Spleen (tissue), 11 donors: ENCODE results near the gene OARD1. TPM values are rescaled to one million over a fixed set of nuclear protein-coding genes. Genes with fewer than 3 reads are reported as not detected.
A peak's percentile ranks its signal among the peaks of the same experiment; 100 is the strongest.

Source experiments
- DNase-seq: peaks from one replicate; pipeline ENCODE4 v3.0.0-alpha.2; 2020
- H3K27ac ChIP-seq, 8 donors: fragments of 200-600 bp; sonication (generic) in 7 of 8; 1 replicate in 4 of 8; 2 replicates in 4 of 8; pipeline versions ENCODE4 v1.5.0 to v1.8.0; 2016 to 2021; ENCODE audit warnings: inconsistent platforms in 4 of 8, mild to moderate bottlenecking in 4 of 8, moderate library complexity in 1 of 8
- H3K27me3 ChIP-seq, 7 donors: fragments of 200-600 bp; sonication (generic) in 6 of 7; replicated peaks in 1 of 7; 1 replicate in 4 of 7; 2 replicates in 3 of 7; pipeline versions ENCODE4 v1.5.0 to v1.8.0; 2016 to 2021; ENCODE audit warnings: inconsistent platforms in 3 of 7, mild to moderate bottlenecking in 1 of 7
- H3K36me3 ChIP-seq, 6 donors: fragments of 200-600 bp; sonication (generic) in 5 of 6; 1 replicate in 4 of 6; 2 replicates in 2 of 6; pipeline versions ENCODE4 v1.5.0 to v1.8.0; 2016 to 2021; ENCODE audit warnings: inconsistent platforms in 2 of 6
- H3K4me1 ChIP-seq, 6 donors: fragments of 200-600 bp; sonication (generic) in 5 of 6; 1 replicate in 3 of 6; 2 replicates in 3 of 6; pipeline versions ENCODE4 v1.5.0 to v1.8.0; 2016 to 2021; ENCODE audit warnings: inconsistent platforms in 3 of 6
- H3K4me3 ChIP-seq, 8 donors: fragments of 200-600 bp; sonication (generic) in 7 of 8; 1 replicate in 4 of 8; 2 replicates in 4 of 8; pipeline versions ENCODE4 v1.5.0 to v1.8.0; 2016 to 2021; ENCODE audit warnings: inconsistent platforms in 4 of 8, mild to moderate bottlenecking in 4 of 8, moderate library complexity in 2 of 8
- H3K9me3 ChIP-seq, 8 donors: fragments of 200-600 bp; sonication (generic) in 7 of 8; 1 replicate in 4 of 8; 2 replicates in 4 of 8; pipeline versions ENCODE4 v1.5.0 to v1.8.0; 2016 to 2021; ENCODE audit warnings: inconsistent platforms in 4 of 8
- POLR2A ChIP-seq, 3 donors: fragments of 450-650 bp; IDR thresholded peaks; one replicate each; pipeline ENCODE4 v1.5.1; 2017; ENCODE audit warnings: antibody characterized with exemption in 3 of 3, mild to moderate bottlenecking in 1 of 3
- POLR2AphosphoS5 ChIP-seq, 3 donors: sonication (generic); formaldehyde crosslinking; IDR thresholded peaks; one replicate each; pipeline ENCODE4 v1.5.1; 2017; ENCODE audit warnings: antibody characterized with exemption in 3 of 3
- whole genome bisulfite sequencing, 5 donors: extraction: QIAGEN DNeasy Blood & Tissue Kit in 3 of 5; methylation state at CpG; one replicate each; pipeline versions ENCODE4 v1.1.5 to v1.1.7; 2013 to 2018; 5-methylcytosine and 5-hydroxymethylcytosine counted together
- intact Hi-C: fragments of 100-400 bp; cut with DNase I; formaldehyde crosslinking; loops from one replicate; pipeline ENCODE4 v1.15.0; 2023; ENCODE audit warnings: low total_unique reads
- polyA plus RNA-seq, 3 donors: library from polyadenylated mRNA; stranded (reverse); fragments of 200-250 nt; gene quantifications; one replicate each; pipeline ENCODE4 v1.2.1, GENCODE V29; 2013
- total RNA-seq, 7 donors: library from RNA; depleted of rRNA in 3 of 7; stranded (reverse); fragments of >200 nt in 3 of 7; fragmentation: NEBNext Ultra II Directional in 4 of 7; extraction: Animal tissue kit (Norgen Biotek cat#: 25700) in 4 of 7; gene quantifications; one replicate each; pipeline versions ENCODE4 v1.1.0 to v1.2.1, GENCODE V29; 2016 to 2021
- TF ChIP-seq, protein P1 (sequence below), 11 experiments: fragments of 200-600 bp in 7 of 11; fragments of 450-650 bp in 4 of 11; sonication (generic) in 4 of 11; IDR thresholded peaks in 8 of 11; conservative IDR thresholded peaks in 3 of 11; 1 replicate in 7 of 11; 2 replicates in 4 of 11; pipeline versions ENCODE4 v1.4.0 to v1.8.0; 2016 to 2021; ENCODE audit warnings: antibody characterized with exemption in 11 of 11, inconsistent platforms in 4 of 11, mild to moderate bottlenecking in 1 of 11
- donor health status: healthy with polysubstance abuse.
- donor health status: DM: no; HTN: no; CAD: no; lungs with moderate emphysema.
- donor health status: DM: no; HTN: no; CAD: no.
- donor health status: Bipolar disorder and iron deficiency.
- donor health status: healthy.
- donor health status: DM: no; HTN: no; CAD: no.
- donor health status: DM: yes; HTN: yes; CAD: no.

OARD1 gene
- total and polyA plus RNA-seq, 10 donors: 20.7 to 41.4 (median 32.6) TPM

DNA sequence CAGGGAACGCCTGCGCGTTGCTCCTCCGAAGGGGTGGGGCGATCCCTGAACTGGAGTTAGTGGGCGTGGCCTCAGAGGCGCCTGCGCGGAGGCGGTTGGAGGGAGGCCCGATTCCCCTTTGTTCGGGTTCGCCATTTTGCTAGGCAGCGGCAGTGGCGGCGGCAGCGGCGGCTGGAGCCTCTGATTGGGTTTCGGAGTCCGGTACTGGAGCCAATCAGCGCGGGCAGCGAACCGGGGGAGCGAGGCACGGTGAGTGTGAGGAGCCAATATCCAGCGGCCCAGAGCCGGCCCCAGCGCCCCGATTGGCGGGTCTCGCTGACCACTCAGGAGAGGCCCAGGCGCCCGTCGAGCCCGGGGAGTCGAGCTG, 663 bp upstream of the OARD1 start, which contains the start of gene NFYA:
Gene NFYA, plus strand, starts transcription at position 139 of the 367 bp plus-strand sequence. CDS start 6,116 bp downstream, outside the sequence.
- H3K4me3 ChIP-seq: peak within 1 kb of the TSS; percentile 71 to 94 (median 86)
- peaks cover 0 to 30% (median 21%) of the 10 kb centered on the region in 6 donors for H3K36me3 ChIP-seq
- H3K4me1 ChIP-seq: peaks cover 32 to 60% (median 40%) of the 10 kb centered on the region in 6 donors
- intact Hi-C loops: no loop called here
- DNase-seq: no peak
- no peaks in the 10 kb centered on the region for H3K9me3 ChIP-seq
- no peaks in the 10 kb centered on the region for H3K27me3 ChIP-seq
- H3K27ac ChIP-seq: peak within 1 kb of the TSS; percentile 91 to 100 (median 99)
- 0 to 1% (median 0%) methylated on average over 3 to 37 of the region's 37 CpGs for WGBS, 5 donors
- TF ChIP-seq POLR2AphosphoS5 (IDR thresholded peaks at IDR 0.05): peak; percentile 26 to 80 (median 70)
- no peak for TF ChIP-seq POLR2A (IDR thresholded peaks at IDR 0.05)

DNA sequence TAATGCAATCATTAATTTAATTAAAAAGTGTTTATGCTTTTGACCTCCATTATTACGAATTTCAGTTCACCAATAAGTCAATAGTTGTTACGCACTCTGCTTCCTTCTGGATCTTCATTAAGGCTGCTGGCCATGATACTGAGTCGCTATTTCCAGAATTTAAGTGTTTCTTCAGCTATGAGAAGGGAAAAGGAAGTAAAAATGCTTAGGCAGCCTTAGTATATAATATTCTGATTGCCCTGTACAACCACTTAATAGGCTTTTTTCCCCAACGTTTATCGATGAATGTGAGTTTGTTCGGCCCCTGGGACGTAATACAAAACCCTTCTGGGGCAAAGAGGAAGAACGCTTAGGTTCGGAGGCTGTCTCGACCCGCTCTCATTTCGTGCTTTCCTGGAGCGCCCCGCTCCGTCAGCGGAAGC, 644 bp downstream of the OARD1 start:
- DNase-seq: peak; percentile 94
- peak overlapping the region; percentile 47 to 94 (median 86) for H3K4me3 ChIP-seq
- peaks cover 29 to 54% (median 42%) of the 10 kb centered on the region in 6 donors for H3K4me1 ChIP-seq
- WGBS, 5 donors: 0 to 1% (median 1%) methylated on average over 16 of the region's 16 CpGs
- no peaks in the 10 kb centered on the region for H3K27me3 ChIP-seq
- TF ChIP-seq POLR2A (IDR thresholded peaks at IDR 0.05): peak in 1 of 3 donors; percentile 78
- TF ChIP-seq, protein P1, sequence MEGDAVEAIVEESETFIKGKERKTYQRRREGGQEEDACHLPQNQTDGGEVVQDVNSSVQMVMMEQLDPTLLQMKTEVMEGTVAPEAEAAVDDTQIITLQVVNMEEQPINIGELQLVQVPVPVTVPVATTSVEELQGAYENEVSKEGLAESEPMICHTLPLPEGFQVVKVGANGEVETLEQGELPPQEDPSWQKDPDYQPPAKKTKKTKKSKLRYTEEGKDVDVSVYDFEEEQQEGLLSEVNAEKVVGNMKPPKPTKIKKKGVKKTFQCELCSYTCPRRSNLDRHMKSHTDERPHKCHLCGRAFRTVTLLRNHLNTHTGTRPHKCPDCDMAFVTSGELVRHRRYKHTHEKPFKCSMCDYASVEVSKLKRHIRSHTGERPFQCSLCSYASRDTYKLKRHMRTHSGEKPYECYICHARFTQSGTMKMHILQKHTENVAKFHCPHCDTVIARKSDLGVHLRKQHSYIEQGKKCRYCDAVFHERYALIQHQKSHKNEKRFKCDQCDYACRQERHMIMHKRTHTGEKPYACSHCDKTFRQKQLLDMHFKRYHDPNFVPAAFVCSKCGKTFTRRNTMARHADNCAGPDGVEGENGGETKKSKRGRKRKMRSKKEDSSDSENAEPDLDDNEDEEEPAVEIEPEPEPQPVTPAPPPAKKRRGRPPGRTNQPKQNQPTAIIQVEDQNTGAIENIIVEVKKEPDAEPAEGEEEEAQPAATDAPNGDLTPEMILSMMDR (IDR thresholded peaks at IDR 0.05 in 8 of 11, conservative IDR thresholded peaks at IDR 0.05 in 3 of 11): no peak
- TF ChIP-seq POLR2AphosphoS5 (IDR thresholded peaks at IDR 0.05): peak in 1 of 3 donors; percentile 89
- intact Hi-C loops: no loop called here
- peaks cover 0 to 43% (median 31%) of the 10 kb centered on the region in 6 donors for H3K36me3 ChIP-seq
- peak overlapping the region; percentile 91 to 100 (median 99) for H3K27ac ChIP-seq
- no peaks in the 10 kb centered on the region for H3K9me3 ChIP-seq

DNA sequence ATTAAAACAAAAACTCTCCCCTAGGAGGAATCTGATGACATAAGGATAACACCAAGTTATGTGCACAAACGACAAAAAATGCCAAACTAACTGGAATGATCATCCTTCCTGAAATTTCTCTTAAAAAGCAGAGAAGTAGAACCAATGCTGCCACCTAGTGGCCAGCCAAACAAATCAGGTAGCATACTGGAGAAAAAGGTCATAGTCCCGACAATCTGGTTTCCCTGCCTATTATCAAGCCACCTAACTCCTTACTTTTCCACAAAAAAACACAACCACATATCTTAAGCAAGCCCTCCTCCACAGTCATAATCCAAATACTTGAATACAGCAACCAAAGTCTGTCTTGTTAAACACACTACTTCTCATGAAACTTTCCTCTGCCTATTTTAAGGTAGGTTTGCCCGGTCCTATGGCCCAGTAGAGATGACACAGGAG, 5.3 kb downstream of the OARD1 start:
- Histone ChIP-seq H3K36me3 (peaks cover 0 to 85% (median 50%) of the 10 kb centered on the region in 6 donors), H3K4me1 (peaks cover 10 to 29% (median 18%) of the 10 kb centered on the region in 6 donors), H3K27me3 (no peaks in the 10 kb centered on the region), H3K27ac (no peak overlapping the region), H3K4me3 (no peak overlapping the region), H3K9me3 (no peaks in the 10 kb centered on the region)
- 30 to 35% (median 32%) methylated on average over 3 of the region's 3 CpGs for WGBS, 5 donors
- TF ChIP-seq, protein P1 (IDR thresholded peaks at IDR 0.05 in 8 of 11, conservative IDR thresholded peaks at IDR 0.05 in 3 of 11): peak; percentile 54 to 86 (median 82)
- TF ChIP-seq POLR2AphosphoS5 (IDR thresholded peaks at IDR 0.05) (no peak), POLR2A (IDR thresholded peaks at IDR 0.05) (no peak)
- DNase-seq: no peak
- intact Hi-C loops: loop anchor here (5.0 kb wide), 1 partner anchor 60 kb away; no protein-coding TSS in a partner anchor

- intact Hi-C loops: loop anchor here (5.0 kb wide), 1 partner anchor 58 kb away; no protein-coding TSS in a partner anchor
- 94 to 100% (median 99%) methylated on average over 2 of the region's 2 CpGs for WGBS, 5 donors
- H3K36me3 ChIP-seq: peaks cover 0 to 96% (median 55%) of the 10 kb centered on the region in 6 donors
- no peaks in the 10 kb centered on the region for H3K9me3 ChIP-seq
- peaks cover 3 to 26% (median 10%) of the 10 kb centered on the region in 6 donors for H3K4me1 ChIP-seq
- TF ChIP-seq, protein P1 (IDR thresholded peaks at IDR 0.05 in 8 of 11, conservative IDR thresholded peaks at IDR 0.05 in 3 of 11): no peak
- TF ChIP-seq POLR2AphosphoS5 (IDR thresholded peaks at IDR 0.05) (no peak), POLR2A (IDR thresholded peaks at IDR 0.05) (no peak)
- DNase-seq: no peak
- no peak overlapping the region for H3K27ac ChIP-seq
- no peaks in the 10 kb centered on the region for H3K27me3 ChIP-seq
- H3K4me3 ChIP-seq: no peak overlapping the region
Observed at GRCh38 chr6:41065550-41066026, 6.6 kb downstream of the OARD1 start.
